CD14-positive monocyte (primary cell): ENCODE measurements around the gene MED9. TPM values are rescaled to one million over a fixed set of nuclear protein-coding genes. Genes with fewer than 3 reads are reported as not detected.

ENCODE experiments used
- DNase-seq, 3 donors: peaks; one replicate each; pipeline ENCODE4 v3.0.0-alpha.2; 2011 to 2022
- H2AFZ ChIP-seq: 2 replicates; pipeline ENCODE4 v1.6.0; 2012; ENCODE audit warnings: mild to moderate bottlenecking, low read depth, low read length, inconsistent platforms; ENCODE audit not compliant: insufficient read depth, poor library complexity, severe bottlenecking
- H3K27ac ChIP-seq, 2 donors: 1 replicate in 1 of 2; 2 replicates in 1 of 2; pipeline ENCODE4 v1.5.1; 2012 to 2013; ENCODE audit warnings: low read length in 2 of 2, control low read depth in 1 of 2, inconsistent platforms in 1 of 2, low read depth in 1 of 2, mild to moderate bottlenecking in 1 of 2
- H3K27me3 ChIP-seq, 2 donors: one replicate each; pipeline versions ENCODE4 v1.6.0 to v1.6.1; 2011 to 2013; ENCODE audit warnings: low read length in 2 of 2; ENCODE audit not compliant: control insufficient read depth in 2 of 2, insufficient read depth in 2 of 2
- H3K36me3 ChIP-seq, 2 donors: replicated peaks in 1 of 2; 1 replicate in 1 of 2; 2 replicates in 1 of 2; pipeline versions ENCODE4 v1.5.1 to v1.6.1; 2012 to 2013; ENCODE audit warnings: low read length in 2 of 2, control low read depth in 1 of 2, inconsistent platforms in 1 of 2, mild to moderate bottlenecking in 1 of 2; ENCODE audit not compliant: insufficient read depth in 2 of 2, control insufficient read depth in 1 of 2
- H3K4me1 ChIP-seq, 2 donors: 1 replicate in 1 of 2; 2 replicates in 1 of 2; pipeline versions ENCODE4 v1.5.1 to v1.6.1; 2012 to 2013; ENCODE audit warnings: low read length in 2 of 2, control low read depth in 1 of 2, inconsistent platforms in 1 of 2, mild to moderate bottlenecking in 1 of 2, moderate library complexity in 1 of 2; ENCODE audit not compliant: insufficient read depth in 2 of 2, control insufficient read depth in 1 of 2
- H3K4me2 ChIP-seq: replicated peaks from 2 replicates; pipeline ENCODE3; 2012; ENCODE audit warnings: low read length, moderate library complexity, mild to moderate bottlenecking; ENCODE audit not compliant: poor library complexity, severe bottlenecking; ENCODE audit errors: extremely low read depth
- H3K4me3 ChIP-seq, 3 experiments: fragments of 200-600 bp in 1 of 3; sonication (generic) in 1 of 3; replicated peaks in 1 of 3; 1 replicate in 2 of 3; 2 replicates in 1 of 3; pipeline ENCODE4 v1.5.1; 2011 to 2013; ENCODE audit warnings: low read length in 3 of 3, mild to moderate bottlenecking in 3 of 3, control low read depth in 2 of 3, low read depth in 2 of 3, inconsistent platforms in 1 of 3, moderate library complexity in 1 of 3
- H3K79me2 ChIP-seq: 2 replicates; pipeline ENCODE4 v1.6.0; 2012; ENCODE audit warnings: mild to moderate bottlenecking, control low read depth, inconsistent platforms, low read length, moderate library complexity; ENCODE audit not compliant: insufficient read depth
- H3K9ac ChIP-seq: 2 replicates; pipeline ENCODE4 v1.6.0; 2017; ENCODE audit warnings: low read length, mild to moderate bottlenecking; ENCODE audit not compliant: insufficient read depth, poor library complexity, severe bottlenecking
- H3K9me3 ChIP-seq, 2 donors: replicated peaks in 1 of 2; 1 replicate in 1 of 2; 2 replicates in 1 of 2; pipeline versions ENCODE4 v1.5.1 to v1.6.1; 2012 to 2013; ENCODE audit warnings: low read length in 2 of 2, control low read depth in 1 of 2; ENCODE audit not compliant: control insufficient read depth in 1 of 2, insufficient read depth in 1 of 2
- H4K20me1 ChIP-seq: 2 replicates; pipeline ENCODE4 v1.6.0; 2012; ENCODE audit warnings: mild to moderate bottlenecking, low read length, control low read depth, moderate library complexity; ENCODE audit not compliant: insufficient read depth
- H3K27ac Mint-ChIP-seq, 7 donors: one replicate each; pipeline ENCODE4 v1.8.0; 2020; ENCODE audit warnings: mild to moderate bottlenecking in 7 of 7, mixed read lengths in 7 of 7, moderate library complexity in 6 of 7, inconsistent platforms in 2 of 7
- H3K27me3 Mint-ChIP-seq, 3 donors: one replicate each; pipeline ENCODE4 v1.8.0; 2021 to 2022; ENCODE audit warnings: low read depth in 3 of 3, mild to moderate bottlenecking in 3 of 3, mixed read lengths in 3 of 3, moderate library complexity in 3 of 3, inconsistent platforms in 1 of 3
- H3K36me3 Mint-ChIP-seq, 2 donors: one replicate each; pipeline ENCODE4 v1.8.0; 2020; ENCODE audit warnings: mixed read lengths in 2 of 2, inconsistent platforms in 1 of 2, mild to moderate bottlenecking in 1 of 2
- H3K4me1 Mint-ChIP-seq: one replicate; pipeline ENCODE4 v1.8.0; 2020; ENCODE audit warnings: mild to moderate bottlenecking, mixed read lengths
- H3K4me3 Mint-ChIP-seq, 2 donors: one replicate each; pipeline ENCODE4 v1.8.0; 2020; ENCODE audit warnings: mild to moderate bottlenecking in 2 of 2, mixed read lengths in 2 of 2, moderate library complexity in 1 of 2
- H3K9me3 Mint-ChIP-seq, 7 donors: one replicate each; pipeline ENCODE4 v1.8.0; 2020 to 2022; ENCODE audit warnings: mixed read lengths in 7 of 7, mild to moderate bottlenecking in 6 of 7, moderate library complexity in 6 of 7, inconsistent platforms in 2 of 7
- CTCF ChIP-seq: fragments of 200-600 bp; IDR thresholded peaks from one replicate; pipeline ENCODE4 v1.8.0; 2022; ENCODE audit warnings: antibody characterized with exemption, mild to moderate bottlenecking
- WGBS: methylation state at CpG from one replicate; pipeline ENCODE4 v1.1.5; 2013; ENCODE audit warnings: missing lambda C conversion rate; ENCODE audit not compliant: insufficient coverage; 5-methylcytosine and 5-hydroxymethylcytosine counted together
- intact Hi-C, 2 donors: fragments of 100-400 bp; cut with micrococcal nuclease; formaldehyde crosslinking; loops; one replicate each; pipeline versions ENCODE4 v1.15.0 to v1.15.1; 2023
- polyA plus RNA-seq, 3 donors: library from polyadenylated mRNA; depleted of rRNA in 1 of 3; unstranded in 2 of 3; stranded (reverse) in 1 of 3; fragments of 300-500 nt in 2 of 3; fragments of >200 nt in 1 of 3; fragmentation: Illumina TruSeq in 2 of 3; gene quantifications; 1 replicate in 2 of 3; 2 replicates in 1 of 3; pipeline ENCODE4 v1.2.3, GENCODE V29; 2012 to 2021

MED9 gene
- polyA plus RNA-seq, 3 donors = 5.6 to 6.9 (median 6.1) TPM

- peaks cover 4% of the 10 kb centered on the region for H3K4me1 Mint-ChIP-seq
- Histone ChIP-seq H3K27me3 (no peaks in the 10 kb centered on the region), H3K4me1 (no peaks in the 10 kb centered on the region), H3K4me3 (no peak overlapping the region), H3K4me2 (no peak overlapping the region), H3K27ac (no peak overlapping the region), H3K9me3 (no peaks in the 10 kb centered on the region), H4K20me1 (no peaks in the 10 kb centered on the region), H3K79me2 (no peaks in the 10 kb centered on the region), H3K36me3 (no peaks in the 10 kb centered on the region), H3K9ac (no peak overlapping the region), H2AFZ (no peak overlapping the region)
- DNase-seq = no peak
- no peak overlapping the region for H3K4me3 Mint-ChIP-seq
- no peaks in the 10 kb centered on the region for H3K9me3 Mint-ChIP-seq
- no peak for TF ChIP-seq CTCF
- H3K36me3 Mint-ChIP-seq = peaks cover 0 to 1% of the 10 kb centered on the region in 2 donors
- H3K27me3 Mint-ChIP-seq = peaks cover 0 to 2% (median 1%) of the 10 kb centered on the region in 3 donors
- no CpG with 5 or more reads among the region's 1 CpG for WGBS
- no peak overlapping the region for H3K27ac Mint-ChIP-seq
- intact Hi-C loops = no loop called here
Measured at GRCh38 chr17:17532991-17533390, 56.2 kb downstream of the MED9 start.

GRCh38 chr17:17533901-17534441 is 57.2 kb downstream of the MED9 start:
- H3K27me3 ChIP-seq = no peaks in the 10 kb centered on the region
- H2AFZ ChIP-seq = no peak overlapping the region
- no peaks in the 10 kb centered on the region for H3K9me3 ChIP-seq
- no peak overlapping the region for H3K4me3 ChIP-seq
- no peak overlapping the region for H3K9ac ChIP-seq
- Mint-ChIP-seq H3K9me3 (no peaks in the 10 kb centered on the region), H3K4me1 (peaks cover 9% of the 10 kb centered on the region), H3K36me3 (peaks cover 0 to 1% of the 10 kb centered on the region in 2 donors), H3K4me3 (no peak overlapping the region), H3K27ac (peak overlapping the region in 1 of 7 donors; percentile 65), H3K27me3 (peaks cover 0 to 2% (median 1%) of the 10 kb centered on the region in 3 donors)
- no peak overlapping the region for H3K27ac ChIP-seq
- no peaks in the 10 kb centered on the region for H4K20me1 ChIP-seq
- intact Hi-C loops = no loop called here
- no peak for TF ChIP-seq CTCF
- H3K36me3 ChIP-seq = no peaks in the 10 kb centered on the region
- no peaks in the 10 kb centered on the region for H3K79me2 ChIP-seq
- no peak for DNase-seq
- peaks cover 0 to 8% of the 10 kb centered on the region in 2 donors for H3K4me1 ChIP-seq
- WGBS = no CpG with 5 or more reads among the region's 3 CpGs
- H3K4me2 ChIP-seq = no peak overlapping the region
